Panc1 (cell line): ENCODE results near the gene PLA2G12B. TPM values are rescaled to one million over a fixed set of nuclear protein-coding genes. Genes with fewer than 3 reads are reported as not detected.

Experiments used
- ATAC-seq: fragments of 200-7000 bp; cut with Tn5 transposase; 2 replicates; pipeline ENCODE4 v1.9.1; 2020; ENCODE audit warnings: mild to moderate bottlenecking, moderate library complexity
- BruUV-seq: library from RNA; stranded (reverse); fragments of 400-500 nt; replicated peaks from 2 replicates; lab custom pipeline; 2021; lab: Mats Ljungman, UMichigan
- CTCF ChIA-PET: fragments of 300-600 bp; sonication (Branson Sonifier 250); formaldehyde crosslinking; loops from one replicate; lab custom pipeline; 2022; ENCODE audit warnings: antibody characterized with exemption; lab: Charles Lee
- POLR2A ChIA-PET: fragments of 300-600 bp; sonication (Branson Sonifier 250); formaldehyde crosslinking; loops from one replicate; lab custom pipeline; 2022; ENCODE audit warnings: antibody characterized with exemption; lab: Charles Lee
- DNase-seq: peaks from one replicate; pipeline ENCODE4 v3.0.0-alpha.2; 2010; ENCODE audit warnings: low read depth, low spot score
- H3K27ac ChIP-seq: 2 replicates; pipeline ENCODE4 v1.5.1; 2011; ENCODE audit warnings: mild to moderate bottlenecking, low read length, inconsistent platforms
- H3K27me3 ChIP-seq: fragments of 200-500 bp; sonication (Bioruptor generic); 2 replicates; pipeline ENCODE4 v1.6.0; 2014; ENCODE audit warnings: low read length, inconsistent platforms; ENCODE audit not compliant: control insufficient read depth, insufficient read depth
- H3K36me3 ChIP-seq: fragments of 200-500 bp; sonication (Bioruptor generic); 2 replicates; pipeline ENCODE4 v1.5.1; 2014; ENCODE audit warnings: inconsistent platforms, mild to moderate bottlenecking, low read length, moderate library complexity; ENCODE audit not compliant: control insufficient read depth, insufficient read depth
- H3K4me1 ChIP-seq: 2 replicates; pipeline ENCODE4 v1.5.1; 2011; ENCODE audit warnings: inconsistent platforms, mild to moderate bottlenecking, low read length, moderate library complexity; ENCODE audit not compliant: control insufficient read depth, insufficient read depth
- H3K4me3 ChIP-seq, 2 experiments: 2 replicates each; pipeline ENCODE4 v1.5.1; 2011 to 2012; ENCODE audit warnings: low read depth in 2 of 2, low read length in 2 of 2, mild to moderate bottlenecking in 2 of 2, inconsistent platforms in 1 of 2, moderate library complexity in 1 of 2
- H3K9me3 ChIP-seq: fragments of 200-500 bp; sonication (Bioruptor generic); 2 replicates; pipeline ENCODE4 v1.5.1; 2014; ENCODE audit warnings: low read depth, mild to moderate bottlenecking, inconsistent platforms, low read length, moderate library complexity; ENCODE audit not compliant: control insufficient read depth, insufficient read depth
- POLR2AphosphoS5 ChIP-seq: IDR thresholded peaks from 2 replicates; pipeline ENCODE4 v1.6.1; 2012; ENCODE audit warnings: mild to moderate bottlenecking, low read depth, low read length, moderate library complexity
- SIN3A ChIP-seq: IDR thresholded peaks from 2 replicates; pipeline ENCODE4 v1.6.1; 2012; ENCODE audit warnings: low read depth, mild to moderate bottlenecking, low read length, moderate library complexity, borderline replicate concordance; ENCODE audit not compliant: insufficient read depth
- TCF7L2 ChIP-seq: IDR thresholded peaks from 2 replicates; pipeline ENCODE4 v1.6.1; 2011; ENCODE audit warnings: mild to moderate bottlenecking, low read depth, low read length, inconsistent platforms
- in situ Hi-C: cut with HindIII; loops from 2 replicates; pipeline ENCODE4 v1.10.0; 2016; ENCODE audit warnings: low sequenced_read_pairs, low pct_unique_long_range_greater_than_20kb
- intact Hi-C: fragments of 100-400 bp; cut with micrococcal nuclease; formaldehyde crosslinking; loops from one replicate; pipeline ENCODE4 v1.10.0; 2022; ENCODE audit not compliant: unreplicated experiment
- total RNA-seq: library from RNA; stranded (reverse); gene quantifications from one replicate; pipeline ENCODE4 v1.2.1, GENCODE V29; 2021; ENCODE audit not compliant: unreplicated experiment
- TF ChIP-seq, protein P1 (sequence below): fragments of 450-650 bp; IDR thresholded peaks from 2 replicates; pipeline ENCODE4 v1.5.1; 2017; ENCODE audit warnings: mild to moderate bottlenecking
- TF ChIP-seq, protein P2 (sequence below), 2 experiments: IDR thresholded peaks; 2 replicates each; pipeline ENCODE4 v1.6.1; 2011 to 2012; ENCODE audit warnings: low read depth in 2 of 2, control low read depth in 1 of 2, low read length in 1 of 2, mild to moderate bottlenecking in 1 of 2, moderate library complexity in 1 of 2; ENCODE audit not compliant: insufficient read depth in 1 of 2

Gene PLA2G12B
- total RNA-seq, 1 experiment from 2014 or later: not detected

DNA sequence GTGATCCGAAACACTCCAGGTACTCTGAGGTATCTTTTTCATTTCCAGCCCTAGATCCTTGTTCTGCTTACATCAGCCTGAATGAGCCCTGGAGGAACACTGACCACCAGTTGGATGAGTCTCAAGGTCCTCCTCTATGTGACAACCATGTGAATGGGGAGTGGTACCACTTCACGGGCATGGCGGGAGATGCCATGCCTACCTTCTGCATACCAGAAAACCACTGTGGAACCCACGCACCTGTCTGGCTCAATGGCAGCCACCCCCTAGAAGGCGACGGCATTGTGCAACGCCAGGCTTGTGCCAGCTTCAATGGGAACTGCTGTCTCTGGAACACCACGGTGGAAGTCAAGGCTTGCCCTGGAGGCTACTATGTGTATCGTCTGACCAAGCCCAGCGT, 56.0 kb downstream of the PLA2G12B start:
- in situ Hi-C loops (no loop called here), intact Hi-C loops (no loop called here)
- ATAC-seq (no peak), DNase-seq (no peak)
- ChIA-PET POLR2A (interaction anchor here (0.6 kb wide), 1 partner anchor 609 kb away, joined by 4 read pairs; no protein-coding TSS in a partner anchor), CTCF (no interaction called here)
- H3K27me3 ChIP-seq: peaks cover 5% of the 10 kb centered on the region; the same call in 1 of the 2 replicates
- no peak overlapping the region for H3K4me3 ChIP-seq
- H3K9me3 ChIP-seq: no peaks in the 10 kb centered on the region
- H3K27ac ChIP-seq: no peak overlapping the region
- BruUV-seq: no TSS peak
- H3K36me3 ChIP-seq: no peaks in the 10 kb centered on the region
- no peaks in the 10 kb centered on the region for H3K4me1 ChIP-seq
- TF ChIP-seq POLR2AphosphoS5 (no peak), SIN3A (no peak), TCF7L2 (no peak)
- TF ChIP-seq, protein P1, sequence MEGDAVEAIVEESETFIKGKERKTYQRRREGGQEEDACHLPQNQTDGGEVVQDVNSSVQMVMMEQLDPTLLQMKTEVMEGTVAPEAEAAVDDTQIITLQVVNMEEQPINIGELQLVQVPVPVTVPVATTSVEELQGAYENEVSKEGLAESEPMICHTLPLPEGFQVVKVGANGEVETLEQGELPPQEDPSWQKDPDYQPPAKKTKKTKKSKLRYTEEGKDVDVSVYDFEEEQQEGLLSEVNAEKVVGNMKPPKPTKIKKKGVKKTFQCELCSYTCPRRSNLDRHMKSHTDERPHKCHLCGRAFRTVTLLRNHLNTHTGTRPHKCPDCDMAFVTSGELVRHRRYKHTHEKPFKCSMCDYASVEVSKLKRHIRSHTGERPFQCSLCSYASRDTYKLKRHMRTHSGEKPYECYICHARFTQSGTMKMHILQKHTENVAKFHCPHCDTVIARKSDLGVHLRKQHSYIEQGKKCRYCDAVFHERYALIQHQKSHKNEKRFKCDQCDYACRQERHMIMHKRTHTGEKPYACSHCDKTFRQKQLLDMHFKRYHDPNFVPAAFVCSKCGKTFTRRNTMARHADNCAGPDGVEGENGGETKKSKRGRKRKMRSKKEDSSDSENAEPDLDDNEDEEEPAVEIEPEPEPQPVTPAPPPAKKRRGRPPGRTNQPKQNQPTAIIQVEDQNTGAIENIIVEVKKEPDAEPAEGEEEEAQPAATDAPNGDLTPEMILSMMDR: no peak
- TF ChIP-seq, protein P2, sequence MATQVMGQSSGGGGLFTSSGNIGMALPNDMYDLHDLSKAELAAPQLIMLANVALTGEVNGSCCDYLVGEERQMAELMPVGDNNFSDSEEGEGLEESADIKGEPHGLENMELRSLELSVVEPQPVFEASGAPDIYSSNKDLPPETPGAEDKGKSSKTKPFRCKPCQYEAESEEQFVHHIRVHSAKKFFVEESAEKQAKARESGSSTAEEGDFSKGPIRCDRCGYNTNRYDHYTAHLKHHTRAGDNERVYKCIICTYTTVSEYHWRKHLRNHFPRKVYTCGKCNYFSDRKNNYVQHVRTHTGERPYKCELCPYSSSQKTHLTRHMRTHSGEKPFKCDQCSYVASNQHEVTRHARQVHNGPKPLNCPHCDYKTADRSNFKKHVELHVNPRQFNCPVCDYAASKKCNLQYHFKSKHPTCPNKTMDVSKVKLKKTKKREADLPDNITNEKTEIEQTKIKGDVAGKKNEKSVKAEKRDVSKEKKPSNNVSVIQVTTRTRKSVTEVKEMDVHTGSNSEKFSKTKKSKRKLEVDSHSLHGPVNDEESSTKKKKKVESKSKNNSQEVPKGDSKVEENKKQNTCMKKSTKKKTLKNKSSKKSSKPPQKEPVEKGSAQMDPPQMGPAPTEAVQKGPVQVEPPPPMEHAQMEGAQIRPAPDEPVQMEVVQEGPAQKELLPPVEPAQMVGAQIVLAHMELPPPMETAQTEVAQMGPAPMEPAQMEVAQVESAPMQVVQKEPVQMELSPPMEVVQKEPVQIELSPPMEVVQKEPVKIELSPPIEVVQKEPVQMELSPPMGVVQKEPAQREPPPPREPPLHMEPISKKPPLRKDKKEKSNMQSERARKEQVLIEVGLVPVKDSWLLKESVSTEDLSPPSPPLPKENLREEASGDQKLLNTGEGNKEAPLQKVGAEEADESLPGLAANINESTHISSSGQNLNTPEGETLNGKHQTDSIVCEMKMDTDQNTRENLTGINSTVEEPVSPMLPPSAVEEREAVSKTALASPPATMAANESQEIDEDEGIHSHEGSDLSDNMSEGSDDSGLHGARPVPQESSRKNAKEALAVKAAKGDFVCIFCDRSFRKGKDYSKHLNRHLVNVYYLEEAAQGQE (IDR thresholded peaks at IDR 0.05; ENCODE audit: insufficient read depth in 1 of 2, low read depth in 2 of 2, low read length in 1 of 2): no peak

DNA sequence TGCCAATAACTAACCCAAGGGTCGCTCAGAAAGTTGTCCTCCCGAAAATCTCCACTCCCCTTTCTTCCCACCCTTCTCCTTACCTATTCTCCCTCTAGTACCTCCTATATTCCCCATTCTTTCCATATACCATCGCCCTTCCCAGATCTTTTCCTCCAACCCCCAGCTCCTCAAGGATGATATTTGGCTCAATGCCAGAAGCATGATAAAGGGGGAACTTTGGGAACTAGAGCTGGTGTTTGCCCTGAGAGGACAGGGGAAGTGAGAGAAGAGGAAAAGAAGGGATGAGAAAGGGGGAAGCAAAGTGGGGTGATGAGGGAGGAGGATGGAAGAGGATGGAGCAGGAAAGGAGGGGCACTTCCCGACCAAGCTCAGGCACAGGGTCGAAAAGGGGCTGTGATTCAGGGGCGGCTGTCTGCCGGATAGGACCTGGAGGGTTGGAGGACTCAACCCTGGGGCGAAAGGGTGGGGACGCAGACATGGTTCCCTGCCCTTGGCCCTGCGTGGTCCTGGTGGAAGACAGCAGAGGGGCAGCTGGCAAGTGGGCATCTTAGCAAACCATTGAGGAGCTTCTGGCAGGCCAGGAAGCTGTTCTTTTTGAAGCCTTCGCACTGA, 59.3 kb downstream of the PLA2G12B start:
- ATAC-seq (no peak), DNase-seq (no peak)
- TF ChIP-seq SIN3A (no peak), TCF7L2 (no peak), POLR2AphosphoS5 (no peak)
- TF ChIP-seq, protein P2 (IDR thresholded peaks at IDR 0.05; ENCODE audit: insufficient read depth in 1 of 2, low read depth in 2 of 2, low read length in 1 of 2): no peak
- TF ChIP-seq, protein P1: no peak
- Histone ChIP-seq H3K4me1 (no peaks in the 10 kb centered on the region), H3K27ac (no peak overlapping the region), H3K4me3 (no peak overlapping the region), H3K36me3 (no peaks in the 10 kb centered on the region), H3K9me3 (no peaks in the 10 kb centered on the region), H3K27me3 (peaks cover 5% of the 10 kb centered on the region; the same call in 1 of the 2 replicates)
- in situ Hi-C loops: no loop called here
- POLR2A ChIA-PET: interaction anchor here (0.6 kb wide), 3 partner anchors 14 to 204 kb away, joined by 3 to 4 read pairs (median 4); no protein-coding TSS in a partner anchor
- BruUV-seq: no TSS peak
- intact Hi-C loops: no loop called here
- CTCF ChIA-PET: no interaction called here
